GM19099 (cell line): ENCODE measurements around the gene TFG.

ENCODE experiments used
- POLR2A ChIP-seq: IDR thresholded peaks from 3 replicates; pipeline ENCODE4 v1.6.1; 2011; ENCODE audit warnings: low read depth; ENCODE audit not compliant: insufficient read length; ENCODE audit errors: extremely low read depth

TFG gene

GRCh38 chr3:100766069-100766468, 56.8 kb downstream of the TFG start:
- no peak for TF ChIP-seq POLR2A

GRCh38 chr3:100769693-100770092, 60.4 kb downstream of the TFG start:
- no peak for TF ChIP-seq POLR2A

GRCh38 chr3:100775226-100775625, 65.9 kb downstream of the TFG start:
- TF ChIP-seq POLR2A = no peak

GRCh38 chr3:100775669-100776068, 66.4 kb downstream of the TFG start:
- TF ChIP-seq POLR2A = no peak

- no peak for TF ChIP-seq POLR2A
These were observed 66.9 kb downstream of the TFG start for GRCh38 chr3:100776097-100776729.

- no peak for TF ChIP-seq POLR2A
These were observed 67.5 kb downstream of the TFG start for GRCh38 chr3:100776746-100777145.

GRCh38 chr3:100777271-100777670, 68.0 kb downstream of the TFG start:
- TF ChIP-seq POLR2A = no peak

- no peak for TF ChIP-seq POLR2A
These were observed 70.2 kb downstream of the TFG start for GRCh38 chr3:100779480-100779879.

GRCh38 chr3:100780071-100780622, 70.9 kb downstream of the TFG start:
- no peak for TF ChIP-seq POLR2A

- no peak for TF ChIP-seq POLR2A
These were observed 72.0 kb downstream of the TFG start for GRCh38 chr3:100781301-100781700.

- no peak for TF ChIP-seq POLR2A
These were observed 73.1 kb downstream of the TFG start for GRCh38 chr3:100782348-100782747.

- TF ChIP-seq POLR2A = no peak
These were observed 73.6 kb downstream of the TFG start for GRCh38 chr3:100782906-100783305.

- TF ChIP-seq POLR2A = no peak
These were observed 74.3 kb downstream of the TFG start for GRCh38 chr3:100783619-100784018.

GRCh38 chr3:100789579-100789978, 80.3 kb downstream of the TFG start:
- TF ChIP-seq POLR2A = no peak

- no peak for TF ChIP-seq POLR2A
These were observed 87.3 kb downstream of the TFG start for GRCh38 chr3:100796556-100796955.

- TF ChIP-seq POLR2A = no peak
These were observed 88.7 kb downstream of the TFG start for GRCh38 chr3:100798012-100798411.
